Motor neuron (in vitro differentiated cells): ENCODE data around the gene THSD4. TPM values are rescaled to one million over a fixed set of nuclear protein-coding genes. Genes with fewer than 3 reads are reported as not detected.

Experiments
- ATAC-seq, 8 experiments: fragments of 200-7000 bp; cut with Tn5 transposase; replicated peaks in 6 of 8; 2 replicates each; pipeline ENCODE4 v1.8.0; 2021; ENCODE audit warnings: mild to moderate bottlenecking in 8 of 8, moderate library complexity in 8 of 8
- H3K27ac ChIP-seq, 2 donors: fragments of 250-450 bp; sonication (Bioruptor Pico); 2 replicates each; pipeline ENCODE4 v1.9.0; 2021; ENCODE audit warnings: antibody characterized with exemption in 2 of 2, mild to moderate bottlenecking in 2 of 2, moderate library complexity in 1 of 2
- H3K4me1 ChIP-seq, 2 donors: fragments of 250-450 bp; sonication (Bioruptor Pico); replicated peaks in 1 of 2; 2 replicates each; pipeline ENCODE4 v1.6.1; 2021; ENCODE audit warnings: antibody characterized with exemption in 2 of 2, mild to moderate bottlenecking in 2 of 2, moderate library complexity in 1 of 2
- H3K4me3 ChIP-seq, 5 donors: fragments of 250-450 bp; sonication (Bioruptor Pico); 2 replicates each; pipeline ENCODE4 v1.9.0; 2021; ENCODE audit warnings: antibody characterized with exemption in 5 of 5, mild to moderate bottlenecking in 5 of 5, moderate library complexity in 4 of 5
- WGBS, 10 experiments: fragments of 450-650 bp; shearing (Covaris generic); methylation state at CpG; one replicate each; pipeline ENCODE4 v1.0.0; 2022; 5-methylcytosine and 5-hydroxymethylcytosine counted together
- in situ Hi-C, 9 experiments: fragments of 400-800 bp; cut with MboI; loops; one replicate each; pipeline ENCODE4 v1.15.0; 2021; ENCODE audit warnings: low sequenced_read_pairs in 9 of 9, low pct_unique_long_range_greater_than_20kb in 2 of 9; ENCODE audit not compliant: unreplicated experiment in 9 of 9
- total RNA-seq, 8 experiments: library from RNA; unstranded; fragments of 300-600 nt; gene quantifications; 2 replicates each; pipeline versions ENCODE4 v1.2.3 to v1.2.4, GENCODE V29; 2022

THSD4 gene
- total RNA-seq, 8 experiments from 2014 or later, result 1.3 to 28.4 (median 6.7) TPM

- peak in 1 of 8 experiments; percentile 6 for ATAC-seq
- in situ Hi-C loops, result no loop called here
- Histone ChIP-seq H3K4me1 (peaks cover 17 to 33% of the 10 kb centered on the region in 2 donors), H3K27ac (no peak overlapping the region), H3K4me3 (no peak overlapping the region)
- 40 to 100% (median 86%) methylated on average over 1 to 9 of the region's 11 CpGs; no CpG with 5 or more reads in 3 of the 10 experiments for WGBS, 10 experiments
Observed at GRCh38 chr15:71628988-71629770, 513.9 kb downstream of the THSD4 start.

DNA sequence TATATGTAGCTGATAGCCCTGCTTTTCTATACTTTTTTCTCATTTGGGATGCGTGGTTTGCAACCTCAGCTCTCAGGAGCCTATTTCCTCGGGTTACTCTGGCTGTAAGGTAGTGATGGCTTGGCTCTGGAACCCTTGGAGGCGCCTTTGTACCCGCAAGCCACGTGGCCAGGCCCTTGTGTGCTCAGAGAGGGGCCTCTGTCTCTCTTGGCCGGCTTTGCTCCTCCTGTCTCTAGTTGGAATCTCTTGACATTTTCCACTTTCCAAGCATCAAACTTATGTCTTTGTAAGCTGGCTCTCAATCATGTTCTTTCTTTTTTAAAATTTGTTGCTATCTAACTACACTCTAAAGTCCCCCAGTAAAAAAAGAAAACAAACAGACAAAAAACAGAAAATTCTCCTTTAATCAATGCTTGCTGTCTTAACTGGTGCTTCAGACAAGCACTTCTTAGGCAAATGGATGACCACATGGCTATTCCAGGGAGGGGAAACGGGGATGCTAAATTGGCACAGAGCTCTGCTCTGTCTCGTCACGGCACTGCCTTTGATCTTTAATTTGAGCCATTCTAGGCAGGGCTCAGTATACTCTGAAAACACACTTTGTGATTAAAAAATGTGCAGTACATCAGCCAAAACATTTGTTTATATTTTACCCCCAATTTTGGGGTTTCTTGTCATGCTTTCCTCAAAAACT is 514.7 kb downstream of the THSD4 start:
- WGBS, 10 experiments, result 0 to 74% (median 40%) methylated on average over 1 to 9 of the region's 9 CpGs
- ATAC-seq, result peak in 3 of 8 experiments; percentile 47 to 91 (median 64)
- in situ Hi-C loops, result no loop called here
- H3K27ac ChIP-seq, result no peak overlapping the region
- H3K4me1 ChIP-seq, result peaks cover 25 to 41% of the 10 kb centered on the region in 2 donors
- H3K4me3 ChIP-seq, result no peak overlapping the region

DNA sequence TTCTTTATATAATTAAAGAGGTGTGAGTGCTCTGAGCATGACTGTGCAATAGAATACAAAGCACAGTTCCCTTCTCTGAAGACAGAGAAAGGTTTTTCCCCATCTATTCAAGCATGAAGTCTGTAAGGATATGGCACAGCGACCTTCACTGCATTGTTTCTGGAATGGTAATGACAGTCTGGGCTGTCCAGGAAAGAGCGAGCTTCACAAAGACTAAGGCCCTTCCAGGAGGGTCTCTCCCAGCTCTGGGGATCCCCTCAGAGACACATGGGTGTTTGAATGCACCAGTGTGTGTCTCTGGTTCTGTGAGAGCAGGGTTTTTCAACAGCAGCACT is 515.2 kb downstream of the THSD4 start:
- Histone ChIP-seq H3K4me1 (peaks cover 30 to 46% of the 10 kb centered on the region in 2 donors), H3K27ac (peak overlapping the region in 1 of 2 donors; percentile 29), H3K4me3 (no peak overlapping the region)
- in situ Hi-C loops, result no loop called here
- 100% methylated on average over 1 of the region's 2 CpGs; no CpG with 5 or more reads in 8 of the 10 experiments for whole genome bisulfite sequencing, 10 experiments
- peak in 7 of 8 experiments; percentile 16 to 43 (median 18) for ATAC-seq

- H3K27ac ChIP-seq, result no peak overlapping the region
- peaks cover 32 to 51% of the 10 kb centered on the region in 2 donors for H3K4me1 ChIP-seq
- in situ Hi-C loops, result no loop called here
- H3K4me3 ChIP-seq, result no peak overlapping the region
- no peak for ATAC-seq
- 40 to 100% (median 79%) methylated on average over 1 to 3 of the region's 3 CpGs; no CpG with 5 or more reads in 2 of the 10 experiments for WGBS, 10 experiments
Observed at GRCh38 chr15:71632576-71633195, 517.4 kb downstream of the THSD4 start.

- in situ Hi-C loops, result no loop called here
- ATAC-seq, result peak; percentile 7 to 94 (median 90)
- H3K4me3 ChIP-seq, result no peak overlapping the region
- H3K4me1 ChIP-seq, result peaks cover 24 to 34% of the 10 kb centered on the region in 2 donors
- 0 to 15% (median 1%) methylated on average over 1 to 5 of the region's 6 CpGs for WGBS, 10 experiments
- peak overlapping the region; percentile 25 to 65 for H3K27ac ChIP-seq
Observed at GRCh38 chr15:71634820-71635560, 519.7 kb downstream of the THSD4 start.

GRCh38 chr15:71635735-71636134 is 520.5 kb downstream of the THSD4 start:
- in situ Hi-C loops, result no loop called here
- peaks cover 17 to 27% of the 10 kb centered on the region in 2 donors for H3K4me1 ChIP-seq
- ATAC-seq, result no peak
- 14 to 100% (median 91%) methylated on average over 1 to 2 of the region's 2 CpGs for WGBS, 10 experiments
- no peak overlapping the region for H3K4me3 ChIP-seq
- peak overlapping the region in 1 of 2 donors; percentile 48 for H3K27ac ChIP-seq

DNA sequence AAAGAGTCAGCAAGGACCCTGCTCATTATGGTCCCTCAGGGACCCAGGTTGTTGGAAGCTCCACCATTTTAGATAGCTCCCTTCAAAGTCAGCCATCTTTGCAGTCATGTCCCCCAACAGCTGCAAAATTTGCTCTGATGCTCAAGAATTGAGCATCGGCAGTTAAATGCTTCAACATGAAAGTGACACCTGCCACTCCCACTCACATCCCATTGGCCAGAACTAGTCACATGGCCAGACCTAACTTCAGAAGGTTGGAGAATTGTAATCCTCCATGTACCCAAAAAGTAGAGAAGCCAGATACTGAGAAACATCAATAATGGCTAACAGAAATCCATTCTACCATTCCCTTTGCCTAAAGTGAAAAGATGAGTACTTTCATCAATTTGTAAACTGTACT is 523.6 kb downstream of the THSD4 start:
- 80 to 100% (median 92%) methylated on average over 1 of the region's 1 CpG; no CpG with 5 or more reads in 6 of the 10 experiments for WGBS, 10 experiments
- no peak overlapping the region for H3K27ac ChIP-seq
- ATAC-seq, result peak in 3 of 8 experiments; percentile 4 to 30 (median 11)
- peaks cover 18 to 20% of the 10 kb centered on the region in 2 donors for H3K4me1 ChIP-seq
- no peak overlapping the region for H3K4me3 ChIP-seq
- in situ Hi-C loops, result no loop called here

DNA sequence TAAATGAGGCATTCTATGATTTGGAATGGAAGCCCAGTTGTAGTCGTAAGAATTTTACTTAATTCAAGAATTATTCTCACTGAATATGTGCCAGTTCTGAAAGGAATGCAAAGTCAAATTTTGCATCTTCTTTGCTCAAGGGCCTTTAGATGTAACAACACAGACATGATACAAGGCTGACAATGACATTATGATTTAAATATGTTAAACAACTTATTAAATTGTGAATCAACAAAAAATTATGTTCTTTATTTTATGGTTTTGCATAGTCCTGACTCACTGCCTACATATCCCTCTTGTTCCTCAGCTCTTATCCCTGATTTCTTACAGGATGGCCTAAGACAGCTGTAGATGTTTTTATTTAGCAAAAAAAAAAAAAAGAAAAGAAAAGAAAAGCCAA is 524.2 kb downstream of the THSD4 start:
- Histone ChIP-seq H3K4me3 (no peak overlapping the region), H3K27ac (no peak overlapping the region), H3K4me1 (peaks cover 20% of the 10 kb centered on the region in 2 donors)
- ATAC-seq, result peak in 3 of 8 experiments; percentile 60 to 77 (median 75)
- in situ Hi-C loops, result no loop called here
- 0 to 100% (median 91%) methylated on average over 1 of the region's 1 CpG; no CpG with 5 or more reads in 3 of the 10 experiments for WGBS, 10 experiments

DNA sequence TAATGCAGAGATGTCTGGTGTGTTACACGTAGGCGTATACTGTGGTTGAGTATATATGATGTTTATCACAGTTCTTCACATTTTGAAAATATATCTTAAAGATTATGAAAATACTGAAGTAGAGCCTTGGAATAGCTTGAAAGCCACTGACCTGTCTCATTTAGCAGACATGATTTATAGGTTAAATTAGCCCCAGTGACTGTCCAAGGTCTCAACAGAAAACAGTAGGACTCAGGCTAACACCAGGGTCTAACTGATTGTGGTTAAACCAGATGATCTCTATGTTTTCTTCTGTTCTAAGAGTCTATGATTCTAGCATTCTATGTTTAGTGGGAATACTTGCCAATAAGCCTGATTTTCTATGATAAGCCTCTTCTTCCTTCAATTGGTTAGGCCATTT is 528.6 kb downstream of the THSD4 start:
- 13 to 100% (median 78%) methylated on average over 1 to 2 of the region's 2 CpGs; no CpG with 5 or more reads in 2 of the 10 experiments for WGBS, 10 experiments
- no peak overlapping the region for H3K27ac ChIP-seq
- in situ Hi-C loops, result no loop called here
- H3K4me1 ChIP-seq, result peaks cover 9 to 16% of the 10 kb centered on the region in 2 donors
- H3K4me3 ChIP-seq, result no peak overlapping the region
- ATAC-seq, result peak in 3 of 8 experiments; percentile 41 to 54 (median 53)

GRCh38 chr15:71646767-71647486 is 531.7 kb downstream of the THSD4 start:
- H3K4me1 ChIP-seq, result peaks cover 9 to 22% of the 10 kb centered on the region in 2 donors
- H3K27ac ChIP-seq, result no peak overlapping the region
- H3K4me3 ChIP-seq, result no peak overlapping the region
- WGBS, 10 experiments, result 38 to 93% (median 68%) methylated on average over 1 to 5 of the region's 5 CpGs; no CpG with 5 or more reads in 1 of the 10 experiments
- no peak for ATAC-seq
- in situ Hi-C loops, result no loop called here

DNA sequence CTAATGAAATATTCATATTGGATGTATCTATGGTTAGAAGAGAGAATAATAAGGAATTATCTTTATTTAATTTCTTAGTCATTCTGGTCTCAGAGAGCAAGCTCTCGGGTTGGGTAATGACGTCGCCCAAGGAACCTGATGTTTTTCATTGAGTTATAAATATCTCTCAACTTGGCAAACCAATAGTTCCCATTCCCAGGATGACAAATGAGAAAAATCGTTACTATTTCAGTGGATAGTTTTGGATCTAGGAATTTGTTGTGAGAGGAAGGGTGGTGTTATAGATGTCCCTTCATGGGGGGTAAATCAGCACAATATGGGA is 532.2 kb downstream of the THSD4 start:
- peak in 1 of 8 experiments; percentile 20 for ATAC-seq
- in situ Hi-C loops, result no loop called here
- Histone ChIP-seq H3K27ac (no peak overlapping the region), H3K4me3 (no peak overlapping the region), H3K4me1 (peaks cover 9 to 24% of the 10 kb centered on the region in 2 donors)
- 20 to 100% (median 70%) methylated on average over 1 to 4 of the region's 4 CpGs; no CpG with 5 or more reads in 1 of the 10 experiments for WGBS, 10 experiments

- Histone ChIP-seq H3K27ac (no peak overlapping the region), H3K4me1 (peaks cover 9 to 24% of the 10 kb centered on the region in 2 donors), H3K4me3 (no peak overlapping the region)
- WGBS, 10 experiments, result 29 to 100% (median 79%) methylated on average over 1 to 3 of the region's 3 CpGs; no CpG with 5 or more reads in 3 of the 10 experiments
- in situ Hi-C loops, result no loop called here
- no peak for ATAC-seq
Observed at GRCh38 chr15:71648095-71648494, 532.8 kb downstream of the THSD4 start.
